ENCODE results near the gene SFRP5. TPM values are rescaled to one million over a fixed set of nuclear protein-coding genes. Genes with fewer than 3 reads are reported as not detected.

Gene SFRP5
- total and polyA plus RNA-seq, 2 of the 4 experiments (the other 2 are of a cell fraction) = not detected

DNA sequence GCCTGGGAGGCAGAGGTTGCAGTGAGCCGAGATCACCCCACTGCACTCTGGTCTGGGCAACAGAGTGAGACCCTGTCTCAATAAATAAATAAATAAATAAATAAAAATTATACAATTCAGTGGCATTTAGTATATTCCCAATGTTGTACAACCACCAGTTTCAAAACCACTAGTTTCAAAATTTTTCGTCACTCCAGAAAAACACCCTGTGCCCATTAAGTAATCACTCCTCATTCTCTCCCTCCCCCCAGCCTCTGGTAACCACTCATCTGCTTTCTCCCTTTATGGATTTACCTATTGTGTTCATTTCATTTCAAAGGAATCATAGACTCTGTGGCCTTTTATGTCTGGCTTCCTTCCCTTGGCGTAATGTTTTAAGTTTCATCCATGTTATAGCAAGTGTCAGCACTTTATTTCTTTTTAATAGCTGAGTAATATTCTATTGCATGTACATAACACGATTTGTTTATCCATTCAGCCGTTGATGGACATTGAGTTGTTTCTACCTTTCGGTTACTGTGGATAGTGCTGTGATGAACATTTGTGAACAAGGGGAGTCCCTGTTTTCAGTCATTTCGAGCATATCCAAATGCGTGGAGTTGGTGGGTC, 48.4 kb upstream of the SFRP5 start:
- H2BK5ac ChIP-seq (ENCODE audit: low read depth, low read length, poor library complexity, severe bottlenecking) = no peak overlapping the region
- ChIA-PET POLR2A (ENCODE audit: unreplicated experiment) (no interaction called here), CTCF (no interaction called here)
- no peak overlapping the region for H4K91ac ChIP-seq (ENCODE audit: insufficient read depth, low read depth, low read length)
- no peak overlapping the region for H3K56ac ChIP-seq (ENCODE audit: extremely low read depth, insufficient read depth, low read length)
- H3K4me1 ChIP-seq (ENCODE audit: control insufficient read depth, insufficient read depth, low read length) = no peaks in the 10 kb centered on the region
- H2BK20ac ChIP-seq (ENCODE audit: low read depth, low read length) = no peak overlapping the region
- H2AK9ac ChIP-seq (replicated peaks; ENCODE audit: low read depth, low read length, poor library complexity) = no peak overlapping the region
- no peaks in the 10 kb centered on the region for H3K9me3 ChIP-seq (ENCODE audit: control insufficient read depth, insufficient read depth, low read length)
- no peaks in the 10 kb centered on the region for H3K36me3 ChIP-seq (ENCODE audit: control insufficient read depth, insufficient read depth, low read length)
- dilution Hi-C loops (cut with HindIII; ENCODE audit: low sequenced_read_pairs, unreplicated experiment) = no loop called here
- no peak overlapping the region for H3K9ac ChIP-seq (ENCODE audit: low read depth, low read length)
- H3K4me2 ChIP-seq (ENCODE audit: low read depth, low read length) = no peak overlapping the region
- H2BK120ac ChIP-seq (ENCODE audit: low read depth, low read length) = no peak overlapping the region
- no peak overlapping the region for H4K8ac ChIP-seq (ENCODE audit: low read depth in 2 of 2, low read length in 2 of 2)
- no peak overlapping the region for H3K4me3 ChIP-seq (ENCODE audit: insufficient read depth, low read depth, low read length)
- H2AK5ac ChIP-seq (ENCODE audit: low read depth, low read length) = no peak overlapping the region
- no peak overlapping the region for H3K4ac ChIP-seq (ENCODE audit: low read depth, low read length)
- no peaks in the 10 kb centered on the region for H3K9me1 ChIP-seq (ENCODE audit: insufficient read depth, low read length)
- DNase-seq (no peak), ATAC-seq (ENCODE audit: low read depth) (no peak)
- in situ Hi-C loops (cut with MboI; ENCODE audit: low sequenced_read_pairs) = no loop called here
- intact Hi-C loops (cut with micrococcal nuclease) = no loop called here
- no peak overlapping the region for H3K18ac ChIP-seq (ENCODE audit: low read depth, low read length)
- no peak overlapping the region for H4K5ac ChIP-seq (ENCODE audit: low read depth, low read length)
- no peak overlapping the region for H3K23ac ChIP-seq (ENCODE audit: low read depth, low read length)
- no peak overlapping the region for H3K14ac ChIP-seq (replicated peaks; ENCODE audit: low read depth, low read length)
- H2AFZ ChIP-seq (replicated peaks; ENCODE audit: low read length, poor library complexity) = no peak overlapping the region
- BruUV-seq (replicated peaks) = no TSS peak
- H3K27ac ChIP-seq (ENCODE audit: insufficient read depth, low read length) = no peak overlapping the region
- peaks cover 39% of the 10 kb centered on the region for H3K27me3 ChIP-seq (ENCODE audit: control insufficient read depth, insufficient read depth, low read length)
- no peak overlapping the region for H2BK15ac ChIP-seq (ENCODE audit: low read depth, low read length)
- WGBS, 2 experiments (ENCODE audit: extremely low coverage in 2 of 2, insufficient read length in 1 of 2) = 40% methylated on average over 1 of the region's 8 CpGs; no CpG with 5 or more reads in 1 of the 2 experiments
- H4K20me1 ChIP-seq (ENCODE audit: insufficient read depth, low read length) = no peaks in the 10 kb centered on the region
- no peaks in the 10 kb centered on the region for H3K79me1 ChIP-seq (ENCODE audit: low read depth in 1 of 2, low read length in 2 of 2)
- TF ChIP-seq RCOR1 (IDR thresholded peaks at IDR 0.05; ENCODE audit: insufficient replicate concordance, low read length) (no peak), NFE2L2 (IDR thresholded peaks at IDR 0.05; ENCODE audit: low read depth, low read length) (no peak), SMC3 (IDR thresholded peaks at IDR 0.05; ENCODE audit: low read depth, low read length) (no peak), MXI1 (IDR thresholded peaks at IDR 0.05; ENCODE audit: borderline replicate concordance, low read depth, low read length) (no peak), BHLHE40 (IDR thresholded peaks at IDR 0.05; ENCODE audit: low read depth, low read length) (no peak), CTCF (conservative IDR thresholded peaks at IDR 0.05; ENCODE audit: low read depth, low read length) (no peak), USF2 (IDR thresholded peaks at IDR 0.05; ENCODE audit: low read depth, low read length) (no peak), CEBPB (IDR thresholded peaks at IDR 0.05; ENCODE audit: low read depth, low read length) (no peak), FOS (IDR thresholded peaks at IDR 0.05; ENCODE audit: low read depth, low read length) (no peak)

Data from IMR-90 (cell line).